Measurements from ENCODE around the gene SPOP. TPM values are rescaled to one million over a fixed set of nuclear protein-coding genes. Genes with fewer than 3 reads are reported as not detected.

SPOP gene
- total and polyA plus RNA-seq, 9 of the 15 experiments (the other 6 are each of a cell fraction or from before 2014, with no cell fraction given), result 34.2 to 65.9 (median 39.7) TPM

DNA sequence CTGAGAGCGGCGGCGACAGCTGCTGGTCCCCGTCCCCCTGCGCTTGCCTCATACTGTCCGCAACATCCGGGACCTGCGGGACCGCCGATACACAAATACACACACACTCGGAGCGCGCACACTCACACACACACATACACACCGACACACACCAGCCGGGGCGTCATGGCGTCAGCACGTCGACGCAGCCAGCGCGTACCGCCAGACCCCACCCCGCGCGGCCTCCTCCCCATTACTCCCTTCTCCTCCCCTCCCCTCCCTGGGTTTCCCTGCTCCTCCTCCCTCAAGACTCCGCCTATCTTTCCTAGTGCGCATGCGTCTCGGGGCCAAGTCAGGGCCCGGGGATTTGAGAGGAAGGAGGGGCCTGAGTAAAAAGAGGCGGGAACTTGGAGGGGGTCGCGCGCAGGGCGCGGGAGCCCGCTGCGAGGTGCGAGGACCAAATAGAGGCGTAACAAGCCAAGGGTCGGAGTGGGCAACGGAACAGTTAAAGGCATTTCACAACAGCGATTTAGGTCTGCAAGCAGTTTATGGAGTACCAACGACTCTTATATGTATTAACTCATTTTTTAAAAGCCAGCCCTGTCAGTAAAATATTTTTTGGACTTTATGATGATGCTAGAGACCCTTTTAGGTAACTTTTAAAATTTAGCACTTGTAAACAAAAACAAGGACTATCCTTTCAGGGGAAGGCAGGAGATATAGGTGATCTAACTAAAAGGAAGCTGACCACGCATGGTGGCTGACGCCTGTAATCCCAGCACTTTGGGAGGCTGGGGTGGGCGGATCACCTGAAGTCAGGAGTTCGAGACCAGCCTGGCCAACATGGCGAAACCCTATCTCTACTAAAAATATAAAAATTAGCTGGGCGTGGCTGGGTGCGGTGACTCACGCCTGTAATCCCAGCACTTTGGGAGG lies at the start of gene SPOP (continued):
- TF ChIP-seq, protein P1, sequence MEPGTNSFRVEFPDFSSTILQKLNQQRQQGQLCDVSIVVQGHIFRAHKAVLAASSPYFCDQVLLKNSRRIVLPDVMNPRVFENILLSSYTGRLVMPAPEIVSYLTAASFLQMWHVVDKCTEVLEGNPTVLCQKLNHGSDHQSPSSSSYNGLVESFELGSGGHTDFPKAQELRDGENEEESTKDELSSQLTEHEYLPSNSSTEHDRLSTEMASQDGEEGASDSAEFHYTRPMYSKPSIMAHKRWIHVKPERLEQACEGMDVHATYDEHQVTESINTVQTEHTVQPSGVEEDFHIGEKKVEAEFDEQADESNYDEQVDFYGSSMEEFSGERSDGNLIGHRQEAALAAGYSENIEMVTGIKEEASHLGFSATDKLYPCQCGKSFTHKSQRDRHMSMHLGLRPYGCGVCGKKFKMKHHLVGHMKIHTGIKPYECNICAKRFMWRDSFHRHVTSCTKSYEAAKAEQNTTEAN (CRISPR knock-in tag; IDR thresholded peaks at IDR 0.05), result 0 out of 2 replicates have a peak, but pooled peaks have one; percentile 30
- TF ChIP-seq ZNF75A (CRISPR knock-in tag; IDR thresholded peaks at IDR 0.05), result no peak
- peak; percentile 2 for TF ChIP-seq NFYB (IDR thresholded peaks at IDR 0.05; ENCODE audit: extremely low read depth, insufficient read length)
- TF ChIP-seq KDM4B (IDR thresholded peaks at IDR 0.05; ENCODE audit: borderline replicate concordance in 2 of 2, low read depth in 1 of 2), result peak in 1 of 2 experiments; percentile 70; a peak in 1 of 4 replicates
- TF ChIP-seq TAF1 (IDR thresholded peaks at IDR 0.05; ENCODE audit: control insufficient read depth, extremely low read depth, insufficient read depth, low read length, severe bottlenecking), result peak; percentile 77
- 0 out of 2 replicates have a peak, but pooled peaks have one; percentile 9 for TF ChIP-seq MTA3 (IDR thresholded peaks at IDR 0.05; ENCODE audit: borderline replicate concordance)

DNA sequence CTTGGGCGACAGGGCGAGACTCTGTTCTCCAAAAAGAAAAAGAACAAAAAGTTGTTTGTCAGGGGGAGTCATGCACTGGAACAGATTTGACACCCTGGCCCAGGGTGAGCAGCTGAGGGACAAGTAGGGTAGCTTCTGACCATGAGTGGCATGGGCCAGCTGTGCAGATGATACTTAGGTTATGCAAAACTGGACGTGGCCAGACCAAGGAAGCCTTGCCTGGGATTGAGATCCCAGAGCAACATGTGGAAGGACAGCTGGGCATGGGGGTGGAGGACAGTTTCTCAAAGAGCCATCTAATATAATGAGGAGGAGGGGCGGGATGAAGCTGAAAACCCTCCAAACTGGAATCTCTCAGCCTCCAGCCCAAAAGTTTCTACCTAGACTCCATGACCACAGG lies 49.5 kb upstream of the SPOP start:
- H3K9me1 ChIP-seq (ENCODE audit: control insufficient read depth, insufficient read depth, low read length), result no peaks in the 10 kb centered on the region
- BruUV-seq (replicated peaks), result no TSS peak
- no peaks in the 10 kb centered on the region for H3K27me3 ChIP-seq (ENCODE audit: control insufficient read depth in 2 of 2, insufficient read depth in 2 of 2, low read length in 2 of 2)
- ChIA-PET POLR2A (interaction anchor here (0.6 to 2.5 kb wide), 5 partner anchors 12 to 250 kb away, joined by 3 to 8 read pairs (median 4); no protein-coding TSS in a partner anchor), CTCF (ENCODE audit: low intra/inter-chr PET ratio) (no interaction called here)
- no peak for ATAC-seq
- peaks cover 79% of the 10 kb centered on the region for H3K79me2 ChIP-seq (ENCODE audit: control insufficient read depth, insufficient read depth, low read length)
- H3K27ac ChIP-seq (ENCODE audit: extremely low read depth, low read depth, low read length), result no peak overlapping the region
- WGBS (ENCODE audit: insufficient coverage, low coverage, missing lambda C conversion rate), result 94% methylated on average over 4 of the region's 4 CpGs
- in situ Hi-C loops (cut with MboI) (no loop called here), intact Hi-C loops (cut with micrococcal nuclease) (no loop called here)
- peaks cover 0 to 8% of the 10 kb centered on the region in 2 experiments; a peak in 4 of 5 replicates for H3K4me1 ChIP-seq (replicated peaks in 1 of 2; ENCODE audit: control insufficient read depth in 2 of 2, insufficient read depth in 2 of 2, low read length in 2 of 2)
- DNase-seq (ENCODE audit: extremely low read depth in 1 of 4, low spot score in 3 of 4), result no peak
- H3K4me3 ChIP-seq, result no peak overlapping the region
- TF ChIP-seq, protein P2, sequence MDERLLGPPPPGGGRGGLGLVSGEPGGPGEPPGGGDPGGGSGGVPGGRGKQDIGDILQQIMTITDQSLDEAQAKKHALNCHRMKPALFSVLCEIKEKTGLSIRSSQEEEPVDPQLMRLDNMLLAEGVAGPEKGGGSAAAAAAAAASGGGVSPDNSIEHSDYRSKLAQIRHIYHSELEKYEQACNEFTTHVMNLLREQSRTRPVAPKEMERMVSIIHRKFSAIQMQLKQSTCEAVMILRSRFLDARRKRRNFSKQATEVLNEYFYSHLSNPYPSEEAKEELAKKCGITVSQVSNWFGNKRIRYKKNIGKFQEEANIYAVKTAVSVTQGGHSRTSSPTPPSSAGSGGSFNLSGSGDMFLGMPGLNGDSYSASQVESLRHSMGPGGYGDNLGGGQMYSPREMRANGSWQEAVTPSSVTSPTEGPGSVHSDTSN (CRISPR knock-in tag; IDR thresholded peaks at IDR 0.05; ENCODE audit: low read depth), result no peak
- TF ChIP-seq, protein P2 (tag; conservative IDR thresholded peaks at IDR 0.05; ENCODE audit: low read depth), result no peak
- TF ChIP-seq, protein P3, sequence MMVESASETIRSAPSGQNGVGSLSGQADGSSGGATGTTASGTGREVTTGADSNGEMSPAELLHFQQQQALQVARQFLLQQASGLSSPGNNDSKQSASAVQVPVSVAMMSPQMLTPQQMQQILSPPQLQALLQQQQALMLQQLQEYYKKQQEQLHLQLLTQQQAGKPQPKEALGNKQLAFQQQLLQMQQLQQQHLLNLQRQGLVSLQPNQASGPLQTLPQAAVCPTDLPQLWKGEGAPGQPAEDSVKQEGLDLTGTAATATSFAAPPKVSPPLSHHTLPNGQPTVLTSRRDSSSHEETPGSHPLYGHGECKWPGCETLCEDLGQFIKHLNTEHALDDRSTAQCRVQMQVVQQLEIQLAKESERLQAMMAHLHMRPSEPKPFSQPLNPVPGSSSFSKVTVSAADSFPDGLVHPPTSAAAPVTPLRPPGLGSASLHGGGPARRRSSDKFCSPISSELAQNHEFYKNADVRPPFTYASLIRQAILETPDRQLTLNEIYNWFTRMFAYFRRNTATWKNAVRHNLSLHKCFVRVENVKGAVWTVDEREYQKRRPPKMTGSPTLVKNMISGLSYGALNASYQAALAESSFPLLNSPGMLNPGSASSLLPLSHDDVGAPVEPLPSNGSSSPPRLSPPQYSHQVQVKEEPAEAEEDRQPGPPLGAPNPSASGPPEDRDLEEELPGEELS (CRISPR knock-in tag; IDR thresholded peaks at IDR 0.05; ENCODE audit: borderline replicate concordance), result no peak
- TF ChIP-seq, protein P4, sequence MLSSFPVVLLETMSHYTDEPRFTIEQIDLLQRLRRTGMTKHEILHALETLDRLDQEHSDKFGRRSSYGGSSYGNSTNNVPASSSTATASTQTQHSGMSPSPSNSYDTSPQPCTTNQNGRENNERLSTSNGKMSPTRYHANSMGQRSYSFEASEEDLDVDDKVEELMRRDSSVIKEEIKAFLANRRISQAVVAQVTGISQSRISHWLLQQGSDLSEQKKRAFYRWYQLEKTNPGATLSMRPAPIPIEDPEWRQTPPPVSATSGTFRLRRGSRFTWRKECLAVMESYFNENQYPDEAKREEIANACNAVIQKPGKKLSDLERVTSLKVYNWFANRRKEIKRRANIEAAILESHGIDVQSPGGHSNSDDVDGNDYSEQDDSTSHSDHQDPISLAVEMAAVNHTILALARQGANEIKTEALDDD (IDR thresholded peaks at IDR 0.05), result no peak
- no peak overlapping the region for H2AFZ ChIP-seq (ENCODE audit: low read depth, low read length)
- no peak for FAIRE-seq
- H4K20me1 ChIP-seq (replicated peaks; ENCODE audit: control insufficient read depth, insufficient read depth, low read length), result peaks cover 40% of the 10 kb centered on the region; the same call in 1 of the 2 replicates
- H3K36me3 ChIP-seq (ENCODE audit: control insufficient read depth, insufficient read depth, low read length), result peaks cover 94% of the 10 kb centered on the region
- H3K9ac ChIP-seq (ENCODE audit: insufficient read depth in 1 of 2, low read depth in 2 of 2, low read length in 2 of 2), result peak overlapping the region in 1 of 2 experiments; percentile 59; a peak in 1 of 4 replicates
- no peak overlapping the region for H3K4me2 ChIP-seq (ENCODE audit: insufficient read depth, low read length)
- no peaks in the 10 kb centered on the region for H3K9me3 ChIP-seq (replicated peaks; ENCODE audit: control insufficient read depth, insufficient read depth, low read depth, low read length)
